ENCODE measurements around the gene PKHD1.

The PKHD1 gene

GRCh38 chr6:51768087-51768486 is 319.3 kb downstream of the PKHD1 start:
- DNase-seq: no peak

- DNase-seq: no peak
Observed at GRCh38 chr6:51765230-51765629, 322.2 kb downstream of the PKHD1 start.

- DNase-seq: peak; percentile 2
Observed at GRCh38 chr6:51753635-51754034, 333.8 kb downstream of the PKHD1 start.

GRCh38 chr6:51743999-51744398 is 343.4 kb downstream of the PKHD1 start:
- no peak for DNase-seq

DNA sequence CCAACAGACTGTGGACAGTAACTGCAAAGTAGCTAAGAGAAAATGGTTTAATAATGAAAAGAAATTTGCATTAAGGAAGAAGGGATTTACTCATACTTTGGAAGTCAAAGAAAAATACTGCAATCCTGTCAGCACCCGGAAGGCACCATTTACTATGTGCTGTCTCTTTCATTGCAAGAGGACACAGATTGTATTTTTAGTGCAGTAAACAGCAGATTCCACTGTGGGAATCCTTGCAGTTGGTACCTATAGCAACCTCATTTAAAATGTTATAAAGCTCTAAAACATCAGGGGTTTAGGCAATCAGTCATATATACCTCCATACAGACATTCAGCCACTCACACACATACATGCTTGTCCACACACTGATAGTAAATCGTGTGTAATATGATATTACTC is 346.8 kb downstream of the PKHD1 start:
- no peak for DNase-seq

- no peak for DNase-seq
Observed at GRCh38 chr6:51738614-51739013, 348.8 kb downstream of the PKHD1 start.

- no peak for DNase-seq
Observed at GRCh38 chr6:51737580-51738360, 349.6 kb downstream of the PKHD1 start.

GRCh38 chr6:51725155-51725554 is 362.3 kb downstream of the PKHD1 start:
- no peak for DNase-seq

GRCh38 chr6:51720327-51720726 is 367.1 kb downstream of the PKHD1 start:
- no peak for DNase-seq

DNA sequence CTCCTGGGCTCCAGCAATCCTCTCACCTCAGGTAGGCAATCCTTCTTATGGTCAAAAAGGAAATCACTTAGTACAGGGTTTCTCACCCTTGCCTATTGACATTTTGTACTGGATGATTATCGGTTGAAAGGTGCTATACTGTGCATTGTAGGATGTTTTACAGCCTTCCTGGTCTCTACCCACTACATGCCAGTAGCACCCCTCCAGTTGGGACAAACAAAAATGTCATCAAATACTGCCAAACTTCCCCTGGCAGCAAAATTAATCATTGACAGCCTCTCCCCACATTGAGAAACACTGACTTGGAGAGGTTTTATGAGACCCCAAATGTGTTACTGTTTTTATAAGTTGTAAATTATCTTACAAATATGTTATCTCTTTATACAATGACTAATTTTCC is 368.1 kb downstream of the PKHD1 start:
- no peak for DNase-seq

- no peak for DNase-seq
Observed at GRCh38 chr6:51718533-51718932, 368.9 kb downstream of the PKHD1 start.

GRCh38 chr6:51717477-51717876 is 369.9 kb downstream of the PKHD1 start:
- DNase-seq: no peak

DNA sequence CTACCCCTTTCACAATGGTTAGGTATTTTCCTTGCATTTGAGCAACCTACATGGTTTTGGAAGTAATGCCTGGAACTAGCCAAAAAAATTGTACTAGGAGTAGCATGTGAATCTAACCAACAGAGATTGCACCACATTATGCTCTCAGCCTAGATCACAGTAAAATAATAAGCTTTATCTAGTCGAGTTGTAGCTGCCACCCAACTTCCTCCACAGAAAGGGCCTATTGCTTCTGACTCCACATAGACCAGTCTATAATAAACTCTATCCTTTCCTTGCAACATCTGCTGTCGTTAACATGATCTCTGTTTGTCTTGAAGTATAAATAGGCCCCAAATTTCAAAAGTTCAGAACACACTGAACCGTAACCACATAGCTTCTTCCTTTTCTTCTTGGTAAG is 375.5 kb downstream of the PKHD1 start:
- DNase-seq: no peak

DNA sequence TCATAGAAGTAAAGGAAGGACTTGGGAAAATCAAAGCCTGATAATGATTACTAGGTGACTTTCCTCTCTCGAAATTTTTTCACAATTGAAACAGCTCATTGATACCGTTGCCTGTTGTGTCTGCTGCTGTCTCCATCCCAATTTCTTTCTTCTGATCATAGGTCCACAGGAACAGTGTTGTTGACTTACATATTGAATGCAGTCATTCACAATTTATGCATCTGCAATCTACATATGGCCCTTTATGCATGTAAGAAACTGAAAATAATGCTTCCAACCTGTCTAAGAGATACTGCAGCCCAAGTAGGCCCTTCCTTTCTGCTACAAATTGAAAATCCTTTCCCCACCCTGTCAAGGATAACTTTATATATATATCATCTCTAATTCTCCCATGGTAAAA is 381.3 kb downstream of the PKHD1 start:
- DNase-seq: no peak

DNA sequence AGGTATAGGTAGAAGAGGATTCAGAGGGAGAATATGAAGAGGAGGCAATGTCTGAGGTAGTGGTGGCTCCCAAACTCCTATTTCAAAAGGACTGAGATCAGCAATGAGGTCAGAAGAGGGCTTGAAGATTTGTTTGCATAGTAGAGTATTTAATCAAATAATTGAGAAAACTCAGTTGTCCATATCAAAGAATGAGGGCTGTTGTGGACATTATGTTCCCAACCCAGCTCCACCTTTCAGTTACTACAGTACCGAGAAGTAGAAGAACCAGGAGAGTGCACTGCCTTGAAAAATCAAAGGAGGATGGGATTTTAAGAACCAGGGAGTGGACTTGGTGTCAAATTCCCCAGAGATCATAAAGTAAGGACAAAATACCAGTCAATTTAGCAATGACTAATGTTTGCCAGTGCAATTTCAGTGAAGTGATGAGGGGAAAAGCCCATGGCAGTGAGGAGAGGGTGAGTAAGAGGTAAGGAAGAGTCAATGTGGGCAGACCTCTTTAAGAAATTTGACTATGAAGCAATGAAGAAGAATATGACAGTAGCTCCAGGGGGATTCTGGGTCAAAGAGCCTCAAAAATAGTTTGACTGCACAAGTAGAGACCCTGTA is 382.4 kb downstream of the PKHD1 start:
- DNase-seq: no peak

DNA sequence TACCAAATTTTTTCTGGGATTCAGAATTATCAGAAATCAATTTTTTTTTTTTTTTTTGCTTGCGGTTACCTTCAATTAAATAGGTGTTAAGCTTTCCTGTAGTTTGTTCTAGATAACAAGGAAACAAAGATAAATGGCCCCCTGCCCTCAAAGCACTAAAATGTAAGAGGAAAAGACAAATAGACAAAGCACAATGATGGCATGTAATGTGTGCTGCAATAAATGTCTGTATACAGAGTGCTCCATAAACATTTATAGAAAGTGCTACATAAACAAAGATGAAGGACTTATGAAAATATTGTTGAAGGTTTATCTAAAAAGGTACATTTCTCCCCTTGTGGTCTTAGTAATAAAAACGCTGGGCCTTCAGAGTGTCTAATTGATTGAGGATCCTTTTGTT is 384.6 kb downstream of the PKHD1 start:
- no peak for DNase-seq

- DNase-seq: no peak
Observed at GRCh38 chr6:51684603-51685002, 402.8 kb downstream of the PKHD1 start.

- DNase-seq: no peak
Observed at GRCh38 chr6:51684038-51684437, 403.4 kb downstream of the PKHD1 start.

DNA sequence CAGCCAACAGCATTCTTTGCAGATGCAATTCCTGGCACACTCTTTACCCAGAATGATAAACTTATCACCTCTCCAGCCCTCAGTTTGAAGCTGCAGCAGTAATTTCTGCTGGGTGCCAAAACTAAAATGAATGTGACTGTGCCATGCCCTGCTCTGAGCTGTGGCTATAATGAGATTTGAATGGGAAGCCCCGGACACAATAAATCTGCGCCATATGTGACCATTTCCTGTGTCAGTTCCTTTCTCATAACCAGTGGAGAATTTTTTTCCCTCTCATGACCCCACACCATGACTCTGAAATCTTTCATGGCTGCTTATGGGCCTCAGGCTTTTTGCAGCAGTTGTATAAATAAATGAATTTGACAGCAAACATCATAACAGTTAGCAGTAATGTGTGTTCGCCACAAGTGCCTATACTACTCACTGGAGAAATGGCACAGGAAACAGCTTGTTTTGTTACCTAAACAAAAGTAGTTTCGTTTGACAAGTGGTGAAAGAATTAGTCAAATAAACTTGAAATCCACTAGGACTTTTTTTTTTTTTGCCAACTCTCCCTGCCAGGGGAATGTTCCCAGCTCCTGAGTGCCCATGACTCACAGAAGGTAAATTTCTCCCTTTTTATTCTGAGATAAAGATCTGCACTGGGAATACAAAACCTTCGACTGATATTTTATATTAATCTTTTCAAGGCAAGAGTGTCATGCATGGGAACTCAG is 408.4 kb downstream of the PKHD1 start:
- no peak for DNase-seq

DNA sequence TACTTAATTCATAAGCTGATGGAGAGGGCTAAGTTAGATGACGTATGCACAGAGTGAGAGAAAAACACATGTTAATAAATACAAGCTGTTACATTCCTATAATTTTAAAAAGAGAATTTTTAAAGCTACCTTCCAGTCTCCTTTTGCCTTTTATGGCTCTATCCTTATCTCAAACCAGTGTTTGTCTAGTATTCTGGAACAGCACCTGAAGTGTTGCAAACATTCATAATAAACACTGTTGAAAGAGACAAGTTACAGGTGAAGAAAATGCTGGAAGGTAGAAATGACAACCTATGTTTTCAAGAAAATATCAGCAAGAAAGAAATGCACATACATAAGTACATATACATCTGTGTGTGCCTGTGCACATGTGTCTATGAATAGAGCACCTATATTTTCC is 409.1 kb downstream of the PKHD1 start:
- DNase-seq: no peak

DNA sequence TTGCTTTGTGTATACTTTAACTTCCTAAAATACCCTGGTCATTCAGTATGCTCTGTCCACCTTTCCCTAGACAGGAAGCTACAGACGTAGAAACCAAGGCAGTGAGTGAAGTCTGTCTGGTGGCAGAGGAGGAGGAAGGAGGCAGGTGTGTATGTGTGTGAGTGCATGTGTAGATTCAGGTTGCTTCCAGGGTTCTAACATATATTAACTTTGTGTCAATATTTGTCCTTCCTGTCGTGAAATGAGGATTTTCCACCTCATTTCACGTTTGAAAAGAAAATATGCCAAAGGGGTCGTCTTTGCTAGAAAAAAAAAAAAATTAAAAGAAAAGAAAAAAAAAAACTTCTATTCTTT is 411.5 kb downstream of the PKHD1 start:
- DNase-seq: no peak

DNA sequence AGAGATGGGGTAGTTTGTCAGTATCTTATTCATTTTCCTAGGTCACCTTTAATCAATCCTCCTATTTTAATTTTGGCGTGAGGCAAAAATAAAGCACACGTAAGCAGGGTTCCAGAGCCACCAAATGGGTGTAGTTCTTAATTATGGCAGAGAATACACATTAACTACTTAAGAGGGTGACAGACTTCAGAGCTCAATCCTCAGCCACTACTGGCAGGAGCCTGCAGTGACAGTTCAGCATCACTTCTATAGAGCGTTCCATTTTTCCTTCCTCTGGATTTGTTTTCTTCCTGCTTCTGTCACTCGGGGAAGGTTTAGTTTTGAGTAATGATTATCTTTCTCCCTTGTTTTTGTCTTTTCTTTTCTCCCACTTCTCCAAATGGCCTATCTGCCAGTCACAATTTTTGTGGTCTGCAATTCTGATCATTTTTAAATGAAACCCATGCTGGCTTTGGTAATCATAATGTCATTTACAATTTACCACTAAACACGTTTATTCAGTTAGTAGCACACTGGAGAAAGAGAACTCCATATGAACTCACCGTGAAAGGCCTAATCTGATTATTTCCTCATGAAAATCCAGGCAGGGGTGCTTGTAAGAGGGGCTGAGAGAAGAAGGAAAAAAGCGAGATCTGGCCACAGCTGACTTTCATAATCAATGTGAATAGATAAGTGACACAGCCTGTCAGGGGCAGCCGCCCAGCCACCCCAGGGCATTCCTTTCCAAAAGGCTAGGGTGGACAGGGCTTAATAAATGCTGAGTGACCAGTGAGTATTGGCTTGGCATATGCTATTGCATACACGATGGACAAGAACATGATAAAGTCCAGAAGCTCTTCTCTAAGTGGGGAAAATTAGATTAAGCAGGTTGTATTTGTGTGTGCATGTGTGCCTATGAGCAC is 412.1 kb downstream of the PKHD1 start:
- DNase-seq: no peak

DNA sequence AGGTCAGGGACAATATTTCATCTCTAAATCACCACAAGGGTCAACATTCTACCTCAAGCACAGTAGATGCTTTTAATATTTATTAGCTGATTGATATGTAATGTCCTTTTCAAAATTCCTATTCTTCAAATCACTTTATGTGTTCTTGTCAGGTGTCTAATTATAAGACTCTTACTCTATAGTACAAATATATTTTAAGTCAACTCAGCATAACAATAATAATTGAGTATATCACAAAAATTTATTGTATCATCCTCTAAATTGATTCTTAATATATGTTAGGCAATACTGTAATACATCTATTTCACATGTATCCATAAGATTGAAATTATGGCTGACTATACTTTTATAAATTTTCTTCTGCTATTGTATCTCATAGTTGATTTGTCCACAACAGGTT is 423.9 kb downstream of the PKHD1 start:
- DNase-seq: no peak
